Mesenchymal stem cell (in vitro differentiated cells and primary cell): ENCODE results near the gene ACAT1.

Source experiments
- DNase-seq: peaks from one replicate; pipeline ENCODE4 v3.0.0-alpha.2; 2013
- H2AFZ ChIP-seq: one replicate; pipeline ENCODE4 v1.6.1; 2013; ENCODE audit warnings: low read depth, mild to moderate bottlenecking, control low read depth, inconsistent platforms, low read length, moderate library complexity
- H2AK5ac ChIP-seq: 2 replicates; pipeline ENCODE4 v1.6.1; 2013; ENCODE audit warnings: low read length, moderate library complexity, mild to moderate bottlenecking, inconsistent platforms; ENCODE audit not compliant: severe bottlenecking
- H2BK120ac ChIP-seq: one replicate; pipeline ENCODE4 v1.6.1; 2013; ENCODE audit warnings: low read depth, mild to moderate bottlenecking, inconsistent platforms, low read length, moderate library complexity
- H2BK12ac ChIP-seq, 2 experiments: one replicate each; pipeline ENCODE4 v1.6.1; 2013; ENCODE audit warnings: inconsistent platforms in 2 of 2, low read length in 2 of 2, mild to moderate bottlenecking in 2 of 2, moderate library complexity in 2 of 2, control low read depth in 1 of 2
- H2BK15ac ChIP-seq: one replicate; pipeline ENCODE4 v1.6.1; 2013; ENCODE audit warnings: mild to moderate bottlenecking, low read depth, inconsistent platforms; ENCODE audit not compliant: poor library complexity, severe bottlenecking
- H2BK5ac ChIP-seq: 2 replicates; pipeline ENCODE4 v1.6.1; 2013; ENCODE audit warnings: low read depth, mild to moderate bottlenecking, low read length, control low read depth, inconsistent platforms; ENCODE audit not compliant: poor library complexity, severe bottlenecking
- H3K14ac ChIP-seq, 2 experiments: one replicate each; pipeline ENCODE4 v1.6.1; 2013; ENCODE audit warnings: inconsistent platforms in 2 of 2, low read length in 2 of 2, control low read depth in 1 of 2, mild to moderate bottlenecking in 1 of 2, moderate library complexity in 1 of 2
- H3K18ac ChIP-seq, 2 experiments: one replicate each; pipeline ENCODE4 v1.6.1; 2013; ENCODE audit warnings: inconsistent platforms in 2 of 2, low read length in 2 of 2, control low read depth in 1 of 2, low read depth in 1 of 2, mild to moderate bottlenecking in 1 of 2
- H3K23ac ChIP-seq, 2 experiments: one replicate each; pipeline ENCODE4 v1.6.1; 2013; ENCODE audit warnings: inconsistent platforms in 2 of 2, low read length in 2 of 2, mild to moderate bottlenecking in 2 of 2, moderate library complexity in 2 of 2, control low read depth in 1 of 2
- H3K27ac ChIP-seq: 2 replicates; pipeline ENCODE4 v1.5.1; 2013; ENCODE audit warnings: mild to moderate bottlenecking, moderate library complexity, low read length, control low read depth, inconsistent platforms; ENCODE audit not compliant: poor library complexity, severe bottlenecking
- H3K27me3 ChIP-seq, 2 experiments: 2 replicates each; pipeline versions ENCODE4 v1.6.1 to v1.7.0; 2013; ENCODE audit warnings: low read length in 2 of 2, mild to moderate bottlenecking in 2 of 2, moderate library complexity in 2 of 2, control low read depth in 1 of 2, inconsistent platforms in 1 of 2; ENCODE audit not compliant: control insufficient read depth in 1 of 2, insufficient read depth in 1 of 2
- H3K36me3 ChIP-seq, 2 experiments: 2 replicates each; pipeline versions ENCODE4 v1.6.1 to v1.7.0; 2013; ENCODE audit warnings: low read length in 2 of 2, control low read depth in 1 of 2, inconsistent platforms in 1 of 2, low read depth in 1 of 2, mild to moderate bottlenecking in 1 of 2; ENCODE audit not compliant: insufficient read depth in 2 of 2, control insufficient read depth in 1 of 2
- H3K4ac ChIP-seq, 2 experiments: one replicate each; pipeline ENCODE4 v1.6.1; 2013; ENCODE audit warnings: inconsistent platforms in 2 of 2, low read length in 2 of 2, mild to moderate bottlenecking in 2 of 2, moderate library complexity in 2 of 2, control low read depth in 1 of 2, low read depth in 1 of 2
- H3K4me1 ChIP-seq: 2 replicates; pipeline ENCODE4 v1.6.1; 2013; ENCODE audit warnings: low read depth, low read length, control low read depth; ENCODE audit not compliant: control insufficient read depth, insufficient read depth
- H3K4me2 ChIP-seq: 2 replicates; pipeline ENCODE4 v1.6.1; 2013; ENCODE audit warnings: low read length, mild to moderate bottlenecking, inconsistent platforms; ENCODE audit not compliant: poor library complexity, severe bottlenecking
- H3K4me3 ChIP-seq, 2 experiments: 2 replicates each; pipeline versions ENCODE4 v1.5.1 to v1.7.0; 2013; ENCODE audit warnings: low read length in 2 of 2, mild to moderate bottlenecking in 2 of 2, control low read depth in 1 of 2, low read depth in 1 of 2; ENCODE audit not compliant: insufficient read depth in 1 of 2
- H3K79me1 ChIP-seq: replicated peaks from 2 replicates; pipeline ENCODE4 v1.6.1; 2013; ENCODE audit warnings: mild to moderate bottlenecking, control low read depth, low read length, inconsistent platforms; ENCODE audit not compliant: poor library complexity, severe bottlenecking
- H3K9ac ChIP-seq: 2 replicates; pipeline ENCODE4 v1.7.0; 2013; ENCODE audit warnings: mild to moderate bottlenecking, low read length, moderate library complexity
- H3K9me3 ChIP-seq: 2 replicates; pipeline ENCODE4 v1.7.0; 2013; ENCODE audit warnings: mild to moderate bottlenecking, low read length; ENCODE audit not compliant: control insufficient read depth
- H4K8ac ChIP-seq: one replicate; pipeline ENCODE4 v1.6.1; 2013; ENCODE audit warnings: inconsistent platforms, mild to moderate bottlenecking, low read length, moderate library complexity
- H4K91ac ChIP-seq: one replicate; pipeline ENCODE4 v1.6.1; 2013; ENCODE audit warnings: mild to moderate bottlenecking, low read length, inconsistent platforms
- WGBS: methylation state at CpG from one replicate; pipeline ENCODE4 v1.1.7; 2013; ENCODE audit warnings: mixed read lengths; 5-methylcytosine and 5-hydroxymethylcytosine counted together

ACAT1 gene

GRCh38 chr11:108093128-108093904 is 28.1 kb upstream of the ACAT1 start:
- Histone ChIP-seq H3K27ac (no peak overlapping the region), H2BK12ac (no peak overlapping the region), H3K27me3 (no peaks in the 10 kb centered on the region), H3K4me2 (no peak overlapping the region), H3K9me3 (no peaks in the 10 kb centered on the region), H3K4me1 (peaks cover 3% of the 10 kb centered on the region), H3K18ac (no peak overlapping the region), H2AK5ac (no peak overlapping the region), H4K8ac (no peak overlapping the region), H4K91ac (no peak overlapping the region), H2BK5ac (no peak overlapping the region), H3K4me3 (no peak overlapping the region), H3K36me3 (peaks cover 10 to 69% of the 10 kb centered on the region in 2 experiments), H3K9ac (no peak overlapping the region), H2BK15ac (no peak overlapping the region), H2AFZ (no peak overlapping the region), H3K4ac (no peak overlapping the region), H2BK120ac (no peak overlapping the region), H3K23ac (no peak overlapping the region), H3K79me1 (peaks cover 4% of the 10 kb centered on the region), H3K14ac (no peak overlapping the region)
- WGBS = 22% methylated on average over 1 of the region's 4 CpGs
- DNase-seq = peak; percentile 92

DNA sequence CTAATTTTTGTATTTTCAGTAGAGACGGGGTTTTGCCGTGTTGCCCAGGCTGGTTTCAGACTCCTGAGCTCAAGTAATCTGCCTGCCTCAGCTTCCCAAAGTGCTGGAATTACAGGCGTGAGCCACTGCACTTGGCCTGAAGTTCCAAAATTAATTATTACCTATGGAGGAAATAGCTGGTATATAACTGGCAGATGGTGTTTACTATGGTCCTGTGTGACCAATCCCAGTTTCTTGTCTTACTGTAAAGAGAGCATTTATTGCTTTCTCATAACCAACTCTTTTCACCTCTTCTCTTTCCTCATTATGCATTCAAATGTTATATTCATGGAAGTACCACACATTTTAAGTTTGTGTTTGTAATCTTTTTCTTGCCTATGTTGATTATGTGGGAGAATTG is 24.2 kb upstream of the ACAT1 start:
- Histone ChIP-seq H2AFZ (no peak overlapping the region), H4K8ac (no peak overlapping the region), H3K27ac (no peak overlapping the region), H3K9ac (no peak overlapping the region), H3K4ac (no peak overlapping the region), H3K18ac (no peak overlapping the region), H3K4me2 (no peak overlapping the region), H2BK120ac (no peak overlapping the region), H3K27me3 (no peaks in the 10 kb centered on the region), H3K4me3 (no peak overlapping the region), H2BK15ac (no peak overlapping the region), H3K36me3 (peaks cover 14 to 77% of the 10 kb centered on the region in 2 experiments), H2BK12ac (no peak overlapping the region), H3K79me1 (peaks cover 12% of the 10 kb centered on the region), H3K14ac (no peak overlapping the region), H2BK5ac (no peak overlapping the region), H4K91ac (no peak overlapping the region), H3K23ac (no peak overlapping the region), H2AK5ac (no peak overlapping the region), H3K9me3 (no peaks in the 10 kb centered on the region), H3K4me1 (peaks cover 3% of the 10 kb centered on the region)
- no peak for DNase-seq
- 93% methylated on average over 3 of the region's 3 CpGs for WGBS

GRCh38 chr11:108101090-108101775 is 20.1 kb upstream of the ACAT1 start:
- Histone ChIP-seq H3K27ac (no peak overlapping the region), H2AFZ (no peak overlapping the region), H2BK120ac (no peak overlapping the region), H3K14ac (no peak overlapping the region), H3K27me3 (no peaks in the 10 kb centered on the region), H4K91ac (no peak overlapping the region), H3K23ac (no peak overlapping the region), H3K4ac (no peak overlapping the region), H3K18ac (no peak overlapping the region), H2AK5ac (no peak overlapping the region), H3K4me1 (peaks cover 3% of the 10 kb centered on the region), H3K36me3 (peaks cover 17 to 93% of the 10 kb centered on the region in 2 experiments), H3K9me3 (no peaks in the 10 kb centered on the region), H2BK15ac (no peak overlapping the region), H3K9ac (no peak overlapping the region), H4K8ac (no peak overlapping the region), H3K4me3 (no peak overlapping the region), H3K4me2 (no peak overlapping the region), H3K79me1 (peaks cover 11% of the 10 kb centered on the region), H2BK12ac (no peak overlapping the region), H2BK5ac (no peak overlapping the region)
- 100% methylated on average over 1 of the region's 1 CpG for WGBS
- no peak for DNase-seq

DNA sequence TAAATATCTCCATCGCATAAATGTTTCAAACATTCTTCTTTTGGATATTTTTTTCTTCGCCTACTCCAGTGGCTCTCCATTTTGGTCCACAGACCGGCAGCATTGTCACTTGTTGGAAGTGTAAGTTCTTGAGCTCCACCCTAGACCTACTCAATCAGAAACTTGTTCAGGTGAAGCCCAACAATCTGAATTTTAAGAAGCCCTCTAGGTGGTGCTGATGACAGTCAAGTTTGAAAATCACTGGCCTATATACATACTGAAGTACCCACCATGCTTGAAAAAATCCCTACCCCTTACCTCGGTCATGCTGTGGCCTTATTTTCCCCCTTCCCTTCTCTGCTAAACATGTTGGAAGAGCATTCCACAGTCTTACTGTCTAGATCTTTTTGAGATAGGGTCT is 10.2 kb upstream of the ACAT1 start:
- Histone ChIP-seq H3K27ac (no peak overlapping the region), H2BK15ac (no peak overlapping the region), H4K91ac (no peak overlapping the region), H3K27me3 (no peaks in the 10 kb centered on the region), H3K79me1 (peaks cover 2% of the 10 kb centered on the region), H3K9ac (no peak overlapping the region), H2BK120ac (no peak overlapping the region), H3K4ac (no peak overlapping the region), H3K4me2 (no peak overlapping the region), H2AK5ac (no peak overlapping the region), H3K4me1 (peaks cover 7% of the 10 kb centered on the region), H3K9me3 (no peaks in the 10 kb centered on the region), H3K18ac (no peak overlapping the region), H2BK12ac (no peak overlapping the region), H4K8ac (no peak overlapping the region), H3K4me3 (no peak overlapping the region), H3K14ac (no peak overlapping the region), H2AFZ (no peak overlapping the region), H2BK5ac (no peak overlapping the region), H3K23ac (no peak overlapping the region), H3K36me3 (peaks cover 9 to 24% of the 10 kb centered on the region in 2 experiments)
- 96% methylated on average over 4 of the region's 4 CpGs for WGBS
- DNase-seq = no peak
